Thyroid gland (tissue), 4 donors: ENCODE results near the gene ANKRD9.

Experiments
- CTCF ChIP-seq, 6 experiments: fragments of 200-600 bp in 3 of 6; fragments of 450-650 bp in 3 of 6; sonication (generic) in 3 of 6; IDR thresholded peaks; one replicate each; pipeline ENCODE4 v1.5.1; 2016 to 2019; ENCODE audit warnings: antibody characterized with exemption in 6 of 6, mild to moderate bottlenecking in 2 of 6, inconsistent platforms in 1 of 6, moderate library complexity in 1 of 6
- POLR2A ChIP-seq, 2 donors: fragments of 450-650 bp; IDR thresholded peaks; one replicate each; pipeline ENCODE4 v1.6.1; 2017; ENCODE audit warnings: antibody characterized with exemption in 2 of 2, mild to moderate bottlenecking in 2 of 2, moderate library complexity in 1 of 2

- TF ChIP-seq CTCF (IDR thresholded peaks at IDR 0.05) (no peak), POLR2A (IDR thresholded peaks at IDR 0.05) (no peak)
Observed at GRCh38 chr14:102464006-102464405, 45.6 kb downstream of the ANKRD9 start.
